HepG2 (cell line): ENCODE data around the gene CAMK4. TPM values are rescaled to one million over a fixed set of nuclear protein-coding genes. Genes with fewer than 3 reads are reported as not detected.

Source experiments
- ATAC-seq: fragments of 200-7000 bp; cut with Tn5 transposase; 3 replicates; pipeline ENCODE4 v1.9.1; 2020; ENCODE audit warnings: mild to moderate bottlenecking, moderate library complexity
- BruUV-seq: library from RNA; stranded (reverse); fragments of 400-500 nt; replicated peaks from 2 replicates; lab custom pipeline; 2021; lab: Mats Ljungman, UMichigan
- CTCF ChIA-PET: fragments of 300-600 bp; formaldehyde crosslinking; extraction: SDS; loops from one replicate; lab custom pipeline; 2021; ENCODE audit warnings: low total read pairs, inconsistent platforms, low intra/inter-chr PET ratio; lab: Yijun Ruan, JAX
- POLR2A ChIA-PET: fragments of 350-600 bp; sonication (Branson Sonifier 250); formaldehyde crosslinking; loops from one replicate; lab custom pipeline; 2020; ENCODE audit warnings: antibody characterized with exemption, inconsistent platforms; lab: Yijun Ruan, JAX
- DNase-seq: peaks from one replicate; pipeline ENCODE4 v3.0.0-alpha.2; 2015; ENCODE audit warnings: low spot score
- FAIRE-seq: peaks from 3 replicates; lab custom pipeline; 2011; peaks lifted over from hg19 to GRCh38; lab: Jason Lieb, UNC
- H2AFZ ChIP-seq: one replicate; pipeline ENCODE4 v1.6.1; 2011; ENCODE audit warnings: low read length, inconsistent platforms
- H3K27ac ChIP-seq: fragments of 300-600 bp; 3 replicates; pipeline ENCODE4 v1.8.0; 2011; ENCODE audit warnings: mixed run types, mild to moderate bottlenecking, mixed read lengths, low read length, inconsistent platforms; ENCODE audit not compliant: insufficient read depth; ENCODE audit errors: extremely low read length
- H3K27me3 ChIP-seq, 2 experiments: fragments of 200-600 bp in 1 of 2; 2 replicates in 1 of 2; 3 replicates in 1 of 2; pipeline versions ENCODE4 v1.6.0 to v1.8.0; 2011; ENCODE audit warnings: low read length in 2 of 2, mild to moderate bottlenecking in 2 of 2, moderate library complexity in 2 of 2, inconsistent platforms in 1 of 2; ENCODE audit not compliant: insufficient read depth in 2 of 2, control insufficient read depth in 1 of 2
- H3K36me3 ChIP-seq, 2 experiments: fragments of 200-600 bp in 1 of 2; replicated peaks in 1 of 2; 2 replicates in 1 of 2; 3 replicates in 1 of 2; pipeline versions ENCODE4 v1.5.1 to v1.8.0; 2011; ENCODE audit warnings: low read length in 2 of 2, inconsistent platforms in 1 of 2; ENCODE audit not compliant: insufficient read depth in 2 of 2, control insufficient read depth in 1 of 2
- H3K4me1 ChIP-seq: 2 replicates; pipeline ENCODE4 v1.5.1; 2012; ENCODE audit warnings: low read length, inconsistent platforms; ENCODE audit not compliant: insufficient read depth
- H3K4me2 ChIP-seq: 2 replicates; pipeline ENCODE4 v1.6.0; 2011; ENCODE audit warnings: low read depth, low read length, inconsistent platforms
- H3K4me3 ChIP-seq, 3 experiments: fragments of 200-600 bp in 1 of 3; sonication (generic), shearing (Covaris generic) in 1 of 3; replicated peaks in 1 of 3; 2 replicates each; pipeline ENCODE4 v1.5.1; 2011 to 2016; ENCODE audit warnings: low read length in 3 of 3, inconsistent platforms in 2 of 3, low read depth in 2 of 3, mild to moderate bottlenecking in 2 of 3, control low read depth in 1 of 3, mixed read lengths in 1 of 3; ENCODE audit not compliant: insufficient read depth in 1 of 3
- H3K79me2 ChIP-seq: one replicate; pipeline ENCODE4 v1.6.1; 2011; ENCODE audit warnings: low read length, inconsistent platforms; ENCODE audit not compliant: insufficient read depth
- H3K9ac ChIP-seq: 2 replicates; pipeline ENCODE4 v1.6.0; 2011; ENCODE audit warnings: mild to moderate bottlenecking, low read depth, low read length, inconsistent platforms; ENCODE audit not compliant: insufficient read depth
- H3K9me3 ChIP-seq: 2 replicates; pipeline ENCODE4 v1.5.1; 2012; ENCODE audit warnings: mild to moderate bottlenecking, low read length
- H4K20me1 ChIP-seq: 2 replicates; pipeline ENCODE4 v1.6.0; 2011; ENCODE audit warnings: inconsistent platforms, mild to moderate bottlenecking, low read length, moderate library complexity; ENCODE audit not compliant: insufficient read depth
- ATF2 ChIP-seq: sonication (generic); formaldehyde crosslinking; IDR thresholded peaks from 2 replicates; pipeline ENCODE4 v1.4.0; 2020; ENCODE audit warnings: missing genetic modification reagents
- BORCS8-MEF2B ChIP-seq: sonication (generic); formaldehyde crosslinking; IDR thresholded peaks from 2 replicates; pipeline ENCODE4 v1.8.0; 2022; ENCODE audit warnings: mild to moderate bottlenecking, missing genetic modification reagents
- CENPBD1 ChIP-seq: sonication (generic); formaldehyde crosslinking; IDR thresholded peaks from 2 replicates; pipeline ENCODE4 v1.8.0; 2022; ENCODE audit warnings: missing genetic modification reagents, low read depth, mild to moderate bottlenecking, borderline replicate concordance
- DPF2 ChIP-seq: sonication (generic); formaldehyde crosslinking; IDR thresholded peaks from 2 replicates; pipeline ENCODE4 v1.4.0; 2020; ENCODE audit warnings: mild to moderate bottlenecking, low read depth, missing genetic modification reagents, borderline replicate concordance
- EHMT2 ChIP-seq: fragments of 200-600 bp; sonication (generic); IDR thresholded peaks from 2 replicates; pipeline ENCODE4 v1.7.0; 2017; ENCODE audit warnings: antibody characterized with exemption, low read depth, low read length, borderline replicate concordance
- HMG20B ChIP-seq: conservative IDR thresholded peaks from 2 replicates; pipeline ENCODE4 v1.6.1; 2016; ENCODE audit warnings: missing genetic modification reagents, missing compliant biosample characterization
- MLX ChIP-seq: IDR thresholded peaks from 2 replicates; pipeline ENCODE4 v1.6.1; 2016
- NFATC3 ChIP-seq: sonication (generic); formaldehyde crosslinking; IDR thresholded peaks from 2 replicates; pipeline ENCODE4 v1.5.1; 2020; ENCODE audit warnings: mild to moderate bottlenecking, missing genetic modification reagents
- NFIC ChIP-seq: IDR thresholded peaks from 2 replicates; pipeline ENCODE4 v1.6.1; 2012; ENCODE audit warnings: mild to moderate bottlenecking, low read length, inconsistent platforms
- NONO ChIP-seq, 2 experiments: fragments of 450-650 bp in 1 of 2; sonication (generic) in 1 of 2; formaldehyde crosslinking in 1 of 2; IDR thresholded peaks in 1 of 2; conservative IDR thresholded peaks in 1 of 2; 2 replicates each; pipeline versions ENCODE4 v1.6.1 to v1.8.0; 2017 to 2022; ENCODE audit warnings: mild to moderate bottlenecking in 1 of 2, missing genetic modification reagents in 1 of 2, moderate library complexity in 1 of 2
- NR2C2 ChIP-seq: sonication (generic); formaldehyde crosslinking; IDR thresholded peaks from 2 replicates; pipeline ENCODE4 v1.4.0; 2020; ENCODE audit warnings: missing genetic modification reagents, mild to moderate bottlenecking, moderate library complexity, borderline replicate concordance
- ZBTB49 ChIP-seq: sonication (generic); formaldehyde crosslinking; IDR thresholded peaks from 2 replicates; pipeline ENCODE4 v1.4.0; 2020; ENCODE audit warnings: missing genetic modification reagents, borderline replicate concordance
- ZMYM2 ChIP-seq: sonication (generic); formaldehyde crosslinking; IDR thresholded peaks from 2 replicates; pipeline ENCODE4 v1.8.0; 2022; ENCODE audit warnings: mild to moderate bottlenecking, missing genetic modification reagents
- ZNF138 ChIP-seq: sonication (generic); formaldehyde crosslinking; IDR thresholded peaks from 2 replicates; pipeline ENCODE4 v1.5.0; 2020; ENCODE audit warnings: mild to moderate bottlenecking, low read depth, missing genetic modification reagents
- ZNF557 ChIP-seq: sonication (generic); formaldehyde crosslinking; IDR thresholded peaks from 2 replicates; pipeline ENCODE4 v1.4.0; 2020; ENCODE audit warnings: missing genetic modification reagents
- ZNF660 ChIP-seq: sonication (generic); formaldehyde crosslinking; IDR thresholded peaks from 2 replicates; pipeline ENCODE4 v1.5.1; 2020; ENCODE audit warnings: mild to moderate bottlenecking, low read depth, missing genetic modification reagents, borderline replicate concordance
- ZSCAN31 ChIP-seq: sonication (generic); formaldehyde crosslinking; IDR thresholded peaks from 2 replicates; pipeline ENCODE4 v1.5.0; 2020; ENCODE audit warnings: low read depth, mild to moderate bottlenecking, missing genetic modification reagents
- WGBS: methylation state at CpG from one replicate; pipeline ENCODE4 v1.1.6; 2017; ENCODE audit warnings: low lambda C conversion rate; 5-methylcytosine and 5-hydroxymethylcytosine counted together
- in situ Hi-C: cut with HindIII; loops from 2 replicates; pipeline ENCODE4 v1.10.0; 2017; ENCODE audit warnings: low pct_unique_long_range_greater_than_20kb; ENCODE audit not compliant: extremely low pct_ligation_motif_present
- intact Hi-C: fragments of 100-400 bp; cut with micrococcal nuclease; formaldehyde crosslinking; loops from one replicate; pipeline ENCODE4 v1.10.0; 2022; ENCODE audit not compliant: unreplicated experiment
- polyA plus RNA-seq, 8 experiments: library from polyadenylated mRNA; depleted of rRNA in 3 of 8; stranded (reverse) in 7 of 8; unstranded in 1 of 8; fragments of >200 nt; fragmentation: Illumina TruSeq in 4 of 8; extraction: Trizol in 4 of 8; gene quantifications; 2 replicates each; pipeline versions ENCODE4 v1.2.1 to v1.2.3, GENCODE V29; 2011 to 2016; ENCODE audit warnings: low read depth in 4 of 8, missing spikeins in 1 of 8, mixed read lengths in 1 of 8; ENCODE audit not compliant: insufficient read depth in 1 of 8
- total RNA-seq, 5 experiments: library from RNA; depleted of rRNA; stranded (reverse); fragments of >200 nt; fragmentation: Illumina TruSeq; extraction: Trizol; gene quantifications; 2 replicates each; pipeline ENCODE4 v1.2.3, GENCODE V29; 2016; ENCODE audit warnings: low read depth in 1 of 5

The CAMK4 gene
- total and polyA plus RNA-seq, 2 of the 13 experiments (the other 11 are each of a cell fraction or from before 2014, with no cell fraction given): not detected

GRCh38 chr5:111392181-111392580 is 168.0 kb downstream of the CAMK4 start:
- H3K4me2 ChIP-seq: no peak overlapping the region
- no peaks in the 10 kb centered on the region for H3K36me3 ChIP-seq
- no peaks in the 10 kb centered on the region for H3K9me3 ChIP-seq
- no peaks in the 10 kb centered on the region for H3K4me1 ChIP-seq
- ATAC-seq: no peak
- no peak overlapping the region for H3K4me3 ChIP-seq
- intact Hi-C loops: no loop called here
- H2AFZ ChIP-seq: no peak overlapping the region
- no peaks in the 10 kb centered on the region for H3K27me3 ChIP-seq
- TF ChIP-seq ZNF138 (CRISPR knock-in tag) (no peak), ZNF660 (CRISPR knock-in tag) (no peak), EHMT2 (no peak), BORCS8-MEF2B (no peak), ZMYM2 (CRISPR knock-in tag) (no peak), ZBTB49 (CRISPR knock-in tag) (no peak), NFATC3 (no peak), CENPBD1 (CRISPR knock-in tag) (no peak), NONO (IDR thresholded peaks at IDR 0.05) (no peak), NONO (CRISPR knock-in tag; conservative IDR thresholded peaks at IDR 0.05) (no peak), ATF2 (no peak), MLX (CRISPR knock-in tag) (no peak), NFIC (no peak), NR2C2 (no peak), HMG20B (CRISPR knock-in tag) (no peak), DPF2 (CRISPR knock-in tag) (no peak), ZSCAN31 (CRISPR knock-in tag) (no peak), ZNF557 (CRISPR knock-in tag) (no peak)
- H4K20me1 ChIP-seq: no peaks in the 10 kb centered on the region
- CTCF ChIA-PET: no interaction called here
- H3K27ac ChIP-seq: no peak overlapping the region
- WGBS: 27% methylated on average over 2 of the region's 2 CpGs
- H3K9ac ChIP-seq: no peak overlapping the region
- no TSS peak for BruUV-seq
- in situ Hi-C loops: no loop called here
- no peak for FAIRE-seq
- no peak for DNase-seq
- no peaks in the 10 kb centered on the region for H3K79me2 ChIP-seq
- POLR2A ChIA-PET: no interaction called here
